Endothelial cell of umbilical vein (primary cell): ENCODE results near the gene ALB. TPM values are rescaled to one million over a fixed set of nuclear protein-coding genes. Genes with fewer than 3 reads are reported as not detected.

ENCODE experiments used
- BruUV-seq: library from RNA; stranded (reverse); fragments of 400-500 nt; replicated peaks from 2 replicates; lab custom pipeline; 2021; lab: Mats Ljungman, UMichigan
- CTCF ChIA-PET: fragments of 300-600, 350-600 bp; sonication (Branson Sonifier 250); formaldehyde crosslinking; loops from one replicate; lab custom pipeline; 2021; ENCODE audit warnings: antibody characterized with exemption, inconsistent platforms; lab: Charles Lee
- POLR2A ChIA-PET: fragments of 300-600, 350-600 bp; sonication (Branson Sonifier 250); formaldehyde crosslinking; loops from one replicate; lab custom pipeline; 2021; ENCODE audit warnings: antibody characterized with exemption, inconsistent platforms; lab: Charles Lee
- DNase-seq: peaks from one replicate; pipeline ENCODE4 v3.0.0-alpha.2; 2011; ENCODE audit warnings: low read depth, low spot score
- FAIRE-seq: peaks from 2 replicates; lab custom pipeline; 2011; peaks lifted over from hg19 to GRCh38; lab: Jason Lieb, UNC
- H2AFZ ChIP-seq: 2 replicates; pipeline ENCODE4 v1.6.0; 2012; ENCODE audit warnings: low read depth, low read length, control low read depth, inconsistent platforms
- H3K27ac ChIP-seq: 2 replicates; pipeline ENCODE4 v1.5.1; 2011; ENCODE audit warnings: low read depth, mild to moderate bottlenecking, control low read depth, low read length, moderate library complexity; ENCODE audit not compliant: insufficient read depth
- H3K27me3 ChIP-seq, 2 experiments: 2 replicates each; pipeline versions ENCODE4 v1.6.0 to v1.6.1; 2011; ENCODE audit warnings: low read length in 2 of 2, mixed read lengths in 1 of 2; ENCODE audit not compliant: control insufficient read depth in 2 of 2, insufficient read depth in 2 of 2
- H3K36me3 ChIP-seq, 2 experiments: 2 replicates in 1 of 2; 3 replicates in 1 of 2; pipeline ENCODE4 v1.5.1; 2011; ENCODE audit warnings: low read length in 2 of 2, mild to moderate bottlenecking in 1 of 2, moderate library complexity in 1 of 2; ENCODE audit not compliant: control insufficient read depth in 2 of 2, insufficient read depth in 2 of 2; ENCODE audit errors: extremely low read depth in 1 of 2
- H3K4me1 ChIP-seq: 3 replicates; pipeline ENCODE4 v1.5.1; 2011; ENCODE audit warnings: mild to moderate bottlenecking, low read length; ENCODE audit not compliant: control insufficient read depth, insufficient read depth; ENCODE audit errors: extremely low read depth
- H3K4me2 ChIP-seq: 2 replicates; pipeline ENCODE4 v1.6.1; 2011; ENCODE audit warnings: low read length, control low read depth, mixed read lengths; ENCODE audit not compliant: insufficient read depth
- H3K4me3 ChIP-seq, 3 experiments: fragments of 200-600 bp in 1 of 3; sonication (generic), shearing (Covaris generic) in 1 of 3; replicated peaks in 1 of 3; 2 replicates each; pipeline ENCODE4 v1.5.1; 2011 to 2016; ENCODE audit warnings: control low read depth in 3 of 3, low read length in 3 of 3, mild to moderate bottlenecking in 2 of 3, inconsistent platforms in 1 of 3, low read depth in 1 of 3, moderate library complexity in 1 of 3; ENCODE audit not compliant: insufficient read depth in 1 of 3
- H3K79me2 ChIP-seq: 2 replicates; pipeline ENCODE4 v1.6.0; 2012; ENCODE audit warnings: low read length, inconsistent platforms; ENCODE audit not compliant: control insufficient read depth, insufficient read depth
- H3K9ac ChIP-seq: replicated peaks from 2 replicates; pipeline ENCODE3; 2011; ENCODE audit warnings: low read length, control low read depth; ENCODE audit not compliant: insufficient read depth; ENCODE audit errors: extremely low read depth
- H3K9me1 ChIP-seq: replicated peaks from 3 replicates; pipeline ENCODE4 v1.6.0; 2011; ENCODE audit warnings: mild to moderate bottlenecking, low read length; ENCODE audit not compliant: control insufficient read depth, insufficient read depth; ENCODE audit errors: extremely low read depth
- H3K9me3 ChIP-seq: replicated peaks from 2 replicates; pipeline ENCODE4 v1.5.1; 2012; ENCODE audit warnings: low read length, inconsistent platforms; ENCODE audit not compliant: control insufficient read depth, insufficient read depth
- H4K20me1 ChIP-seq: replicated peaks from 2 replicates; pipeline ENCODE3; 2011; ENCODE audit warnings: mild to moderate bottlenecking, low read length; ENCODE audit not compliant: control insufficient read depth, insufficient read depth; ENCODE audit errors: extremely low read depth
- EZH2 ChIP-seq: IDR thresholded peaks from 2 replicates; pipeline ENCODE4 v1.6.1; 2012; ENCODE audit warnings: borderline replicate concordance, low read depth, mild to moderate bottlenecking, moderate library complexity, low read length, inconsistent platforms; ENCODE audit not compliant: severe bottlenecking
- FOS ChIP-seq: IDR thresholded peaks from 2 replicates; pipeline ENCODE4 v1.6.1; 2011; ENCODE audit warnings: mild to moderate bottlenecking, low read length, moderate library complexity, borderline replicate concordance; ENCODE audit not compliant: insufficient read depth
- JUN ChIP-seq: IDR thresholded peaks from 2 replicates; pipeline ENCODE4 v1.6.1; 2011; ENCODE audit warnings: borderline replicate concordance, low read depth; ENCODE audit not compliant: insufficient read length, insufficient read depth
- POLR2A ChIP-seq: IDR thresholded peaks from 2 replicates; pipeline ENCODE4 v1.6.1; 2012; ENCODE audit warnings: low read depth, mild to moderate bottlenecking, control low read depth, low read length
- dilution Hi-C: fragments of 300-500 bp; cut with MboI; formaldehyde crosslinking; loops from one replicate; pipeline ENCODE4 v1.15.0; 2019; ENCODE audit warnings: low sequenced_read_pairs; ENCODE audit not compliant: extremely low pct_ligation_motif_present
- intact Hi-C: fragments of 100-400 bp; cut with micrococcal nuclease; formaldehyde crosslinking; loops from one replicate; pipeline ENCODE4 v1.10.0; 2022
- polyA plus RNA-seq, 4 experiments: library from polyadenylated mRNA; depleted of rRNA in 3 of 4; stranded (reverse) in 3 of 4; unstranded in 1 of 4; fragments of >200 nt; gene quantifications; 2 replicates each; pipeline versions ENCODE4 v1.2.1 to v1.2.3, GENCODE V29; 2011 to 2012; ENCODE audit warnings: missing spikeins in 1 of 4
- total RNA-seq: library from RNA; stranded (reverse); gene quantifications from 2 replicates; pipeline ENCODE4 v1.2.3, GENCODE V29; 2021
- TF ChIP-seq, protein P1 (sequence below): IDR thresholded peaks from 2 replicates; pipeline ENCODE4 v1.6.1; 2011; ENCODE audit not compliant: insufficient read depth, insufficient read length
- TF ChIP-seq, protein P2 (sequence below), 2 donors: IDR thresholded peaks; 1 replicate in 1 of 2; 2 replicates in 1 of 2; pipeline ENCODE4 v1.5.1; 2011; ENCODE audit warnings: low read length in 2 of 2, mild to moderate bottlenecking in 2 of 2, moderate library complexity in 2 of 2, control low read depth in 1 of 2, inconsistent platforms in 1 of 2, low read depth in 1 of 2; ENCODE audit not compliant: insufficient read depth in 1 of 2; ENCODE audit errors: extremely low read depth in 1 of 2

The ALB gene
- total and polyA plus RNA-seq, 2 donors (not counting 3 experiments of a cell fraction or from before 2014, with no cell fraction given), result not detected

DNA sequence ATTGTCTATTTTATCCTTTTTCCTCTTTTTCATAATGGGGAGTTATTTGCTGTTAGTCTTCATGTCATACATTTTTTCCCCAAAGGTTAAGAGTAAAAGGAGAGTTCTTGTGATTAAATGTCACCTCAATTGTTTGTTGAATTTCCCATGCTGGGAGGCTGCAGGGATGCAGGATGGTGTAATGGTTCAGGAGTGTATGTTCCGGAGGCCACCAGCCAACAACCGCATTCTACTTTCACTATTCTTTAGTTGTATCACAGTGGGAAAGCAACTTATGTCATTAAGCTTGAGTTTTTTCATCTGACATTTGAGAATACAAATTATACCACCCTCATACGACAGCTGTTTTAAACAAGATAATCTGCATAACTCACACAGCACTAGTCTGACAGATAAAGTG lies 47.3 kb downstream of the ALB start:
- no peaks in the 10 kb centered on the region for H4K20me1 ChIP-seq
- no peak overlapping the region for H3K4me2 ChIP-seq
- intact Hi-C loops (no loop called here), dilution Hi-C loops (no loop called here)
- no peak for FAIRE-seq
- POLR2A ChIA-PET, result no interaction called here
- no peaks in the 10 kb centered on the region for H3K9me3 ChIP-seq
- TF ChIP-seq EZH2 (no peak), POLR2A (no peak), FOS (no peak), JUN (no peak)
- TF ChIP-seq, protein P1, sequence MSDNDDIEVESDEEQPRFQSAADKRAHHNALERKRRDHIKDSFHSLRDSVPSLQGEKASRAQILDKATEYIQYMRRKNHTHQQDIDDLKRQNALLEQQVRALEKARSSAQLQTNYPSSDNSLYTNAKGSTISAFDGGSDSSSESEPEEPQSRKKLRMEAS, result no peak
- TF ChIP-seq, protein P2, sequence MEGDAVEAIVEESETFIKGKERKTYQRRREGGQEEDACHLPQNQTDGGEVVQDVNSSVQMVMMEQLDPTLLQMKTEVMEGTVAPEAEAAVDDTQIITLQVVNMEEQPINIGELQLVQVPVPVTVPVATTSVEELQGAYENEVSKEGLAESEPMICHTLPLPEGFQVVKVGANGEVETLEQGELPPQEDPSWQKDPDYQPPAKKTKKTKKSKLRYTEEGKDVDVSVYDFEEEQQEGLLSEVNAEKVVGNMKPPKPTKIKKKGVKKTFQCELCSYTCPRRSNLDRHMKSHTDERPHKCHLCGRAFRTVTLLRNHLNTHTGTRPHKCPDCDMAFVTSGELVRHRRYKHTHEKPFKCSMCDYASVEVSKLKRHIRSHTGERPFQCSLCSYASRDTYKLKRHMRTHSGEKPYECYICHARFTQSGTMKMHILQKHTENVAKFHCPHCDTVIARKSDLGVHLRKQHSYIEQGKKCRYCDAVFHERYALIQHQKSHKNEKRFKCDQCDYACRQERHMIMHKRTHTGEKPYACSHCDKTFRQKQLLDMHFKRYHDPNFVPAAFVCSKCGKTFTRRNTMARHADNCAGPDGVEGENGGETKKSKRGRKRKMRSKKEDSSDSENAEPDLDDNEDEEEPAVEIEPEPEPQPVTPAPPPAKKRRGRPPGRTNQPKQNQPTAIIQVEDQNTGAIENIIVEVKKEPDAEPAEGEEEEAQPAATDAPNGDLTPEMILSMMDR (IDR thresholded peaks at IDR 0.05; ENCODE audit: extremely low read depth in 1 of 2, insufficient read depth in 1 of 2, low read depth in 1 of 2, low read length in 2 of 2), result no peak
- H3K36me3 ChIP-seq, result no peaks in the 10 kb centered on the region
- H3K9me1 ChIP-seq, result no peaks in the 10 kb centered on the region
- DNase-seq, result no peak
- no peaks in the 10 kb centered on the region for H3K79me2 ChIP-seq
- no peak overlapping the region for H3K4me3 ChIP-seq
- no peak overlapping the region for H3K27ac ChIP-seq
- H3K4me1 ChIP-seq, result no peaks in the 10 kb centered on the region
- CTCF ChIA-PET, result interaction anchor here (0.9 to 2.2 kb wide), 2 partner anchors 8 to 13 kb away, joined by 3 to 6 read pairs; no protein-coding TSS in a partner anchor
- no peak overlapping the region for H2AFZ ChIP-seq
- H3K27me3 ChIP-seq, result peaks cover 6 to 30% of the 10 kb centered on the region in 2 experiments
- no TSS peak for BruUV-seq
- H3K9ac ChIP-seq, result no peak overlapping the region
